ENCODE measurements around the gene BTBD3.

Gene BTBD3

DNA sequence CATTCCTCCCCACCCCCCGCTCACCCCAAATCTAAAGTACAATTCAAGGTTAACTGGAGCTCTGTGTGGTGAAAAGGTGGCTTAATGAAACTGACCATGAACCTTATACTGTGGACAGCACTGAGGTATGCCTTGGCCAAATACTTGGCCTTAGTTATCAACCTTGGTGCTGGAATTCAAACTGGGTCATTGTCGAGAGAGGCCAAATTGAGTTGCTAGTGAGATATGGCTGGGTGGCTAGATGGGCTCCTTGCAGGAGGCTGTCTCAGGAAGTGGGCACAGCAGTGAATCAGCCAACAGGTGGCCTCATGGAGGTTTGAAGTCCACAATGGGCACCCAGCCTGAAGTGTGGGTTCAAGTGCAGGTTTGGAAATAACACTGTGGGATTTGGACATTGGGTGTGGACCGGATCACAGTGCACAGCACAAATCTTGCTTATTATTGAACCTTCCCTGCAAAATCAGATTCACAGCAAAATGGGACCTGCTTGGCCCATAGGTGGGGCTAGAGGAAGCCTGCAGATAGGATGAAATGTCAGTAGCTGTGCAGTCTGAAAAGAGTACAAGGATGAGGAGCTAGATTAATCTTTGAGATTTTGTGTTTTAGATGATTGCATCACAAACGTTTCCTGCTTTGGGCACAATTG lies 5.6 kb upstream of the BTBD3 start:
- peak overlapping the region; percentile 48 for H3K27ac ChIP-seq
- no peak for DNase-seq (ENCODE audit: low read depth, low spot score)

DNA sequence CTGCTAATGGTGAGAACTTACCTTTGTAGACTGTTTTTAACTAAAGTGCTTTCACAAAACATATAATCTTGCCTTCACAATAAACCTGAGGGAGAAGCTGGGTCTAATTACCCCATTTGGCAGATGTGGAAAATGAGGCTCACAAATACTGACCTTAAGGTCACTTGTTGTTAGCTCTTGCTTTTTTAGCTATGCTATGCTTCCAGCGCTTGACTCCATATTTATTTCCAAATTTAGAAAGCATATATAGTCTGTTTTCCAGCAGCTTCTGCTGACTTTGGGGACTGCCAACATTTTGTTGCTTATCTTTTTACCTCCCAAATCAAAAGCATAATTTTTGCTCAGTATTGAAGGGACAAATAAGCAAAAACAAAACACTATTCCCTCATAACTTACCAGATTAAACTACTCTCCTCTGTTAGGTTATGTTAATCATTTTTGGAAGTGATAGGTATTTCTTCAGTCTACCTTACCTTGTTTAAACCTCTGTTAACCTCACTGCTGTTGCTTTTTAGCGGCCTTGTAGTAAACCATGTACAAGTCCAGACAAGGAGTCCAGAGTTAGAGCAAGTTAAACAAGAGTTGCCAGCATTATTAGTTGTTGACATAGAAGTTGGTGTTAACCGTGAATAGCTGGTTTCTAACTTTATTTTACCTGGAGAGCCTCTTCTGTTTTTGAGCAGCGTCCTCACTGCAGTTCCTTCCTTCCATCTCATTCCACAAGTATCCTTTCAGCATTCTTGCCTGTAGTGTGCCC lies 4.9 kb upstream of the BTBD3 start:
- no peak for DNase-seq (ENCODE audit: low read depth, low spot score)
- peak overlapping the region; percentile 48 for H3K27ac ChIP-seq

GRCh38 chr20:11918391-11918845 lies 725 bp downstream of the BTBD3 start:
- H3K27ac ChIP-seq = no peak overlapping the region
- DNase-seq (ENCODE audit: low read depth, low spot score) = no peak

DNA sequence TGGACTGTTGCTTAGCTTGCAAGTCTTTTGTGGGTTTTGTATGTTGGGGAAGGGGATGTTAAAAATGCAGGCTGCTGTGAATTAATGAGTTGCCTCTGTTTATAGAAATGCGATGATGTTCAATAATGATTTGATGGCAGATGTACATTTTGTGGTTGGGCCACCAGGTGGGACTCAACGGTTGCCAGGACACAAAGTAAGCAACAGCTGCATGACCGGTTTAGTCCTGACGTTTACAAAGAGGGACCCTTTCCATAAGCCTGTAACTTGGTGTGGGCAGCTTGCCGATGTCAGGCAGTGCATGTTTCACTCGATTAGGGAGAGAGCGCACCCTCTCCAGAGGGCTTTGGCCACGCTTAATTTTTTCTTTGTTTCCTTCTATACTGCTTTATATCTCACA lies 1.3 kb downstream of the BTBD3 start:
- DNase-seq (ENCODE audit: low read depth, low spot score) = no peak
- no peak overlapping the region for H3K27ac ChIP-seq

DNA sequence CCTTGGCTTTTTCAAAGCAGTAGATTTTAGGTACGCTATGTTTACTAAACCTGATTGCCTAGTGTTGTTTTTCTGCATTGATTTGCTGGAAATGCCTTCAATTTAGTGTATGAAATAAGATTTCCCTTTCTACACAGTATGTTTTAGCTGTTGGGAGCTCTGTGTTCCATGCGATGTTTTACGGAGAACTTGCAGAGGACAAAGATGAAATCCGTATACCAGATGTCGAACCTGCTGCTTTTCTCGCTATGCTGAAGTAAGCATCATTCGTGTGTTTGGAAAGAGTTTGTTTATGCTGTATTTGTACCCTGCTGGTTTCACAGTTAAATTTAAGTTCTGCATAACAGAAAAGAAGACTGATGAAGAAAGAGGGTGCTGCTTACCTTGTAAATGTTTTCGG lies 1.9 kb downstream of the BTBD3 start:
- no peak overlapping the region for H3K27ac ChIP-seq
- no peak for DNase-seq (ENCODE audit: low read depth, low spot score)

DNA sequence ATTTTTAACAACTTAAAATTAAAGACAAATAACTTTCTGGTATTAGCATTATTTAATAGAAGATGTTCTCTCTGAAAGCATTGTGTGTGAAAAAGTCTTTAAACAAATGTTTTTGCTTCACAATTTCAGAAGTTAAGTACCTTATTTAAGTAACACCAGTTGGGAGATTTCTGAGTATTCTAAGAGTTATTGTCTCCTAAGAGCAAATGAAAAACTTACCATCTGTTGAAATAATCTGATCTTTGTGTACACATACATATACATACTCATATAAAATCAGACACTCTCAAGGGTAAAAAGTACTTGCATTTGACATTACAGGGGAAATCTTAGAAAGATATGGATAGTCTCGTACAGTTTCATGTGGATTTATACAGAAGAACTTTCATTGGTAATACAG lies 2.4 kb downstream of the BTBD3 start:
- no peak overlapping the region for H3K27ac ChIP-seq

DNA sequence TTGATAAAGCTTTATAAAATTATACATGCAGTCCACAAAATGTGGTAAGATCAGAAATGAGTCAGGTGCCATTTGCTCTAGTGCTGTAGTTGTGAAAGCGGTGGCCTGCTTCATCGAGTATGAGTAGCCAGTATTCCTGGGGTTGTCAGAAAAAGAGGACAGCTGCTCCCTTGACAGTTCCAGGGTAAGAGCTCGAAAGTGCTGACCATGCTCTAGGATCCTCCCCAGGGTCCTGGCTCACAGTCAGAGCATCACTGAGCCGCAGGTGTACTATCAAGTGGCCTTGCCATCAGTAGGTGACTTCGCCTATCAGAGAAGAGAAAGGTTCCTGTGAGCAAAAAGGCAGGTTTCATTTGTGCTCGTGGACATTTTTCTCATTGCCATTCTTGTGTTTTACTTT lies 3.6 kb downstream of the BTBD3 start:
- H3K27ac ChIP-seq = no peak overlapping the region

More for the DNA sequence above, 2.4 kb downstream of the BTBD3 start:
- DNase-seq (ENCODE audit: low read depth, low spot score) = no peak

DNA sequence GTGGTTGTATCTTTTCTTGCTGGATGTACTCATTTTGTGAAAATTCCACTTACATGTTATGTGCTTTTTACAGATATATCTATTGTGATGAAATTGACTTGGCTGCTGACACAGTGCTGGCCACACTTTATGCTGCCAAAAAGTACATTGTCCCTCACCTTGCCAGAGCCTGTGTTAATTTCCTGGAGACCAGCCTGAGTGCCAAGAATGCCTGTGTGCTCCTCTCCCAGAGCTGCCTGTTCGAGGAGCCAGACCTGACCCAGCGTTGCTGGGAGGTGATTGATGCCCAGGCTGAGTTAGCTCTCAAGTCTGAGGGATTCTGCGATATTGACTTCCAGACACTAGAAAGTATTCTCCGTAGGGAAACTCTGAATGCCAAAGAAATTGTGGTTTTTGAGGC lies 4.9 kb downstream of the BTBD3 start:
- H3K27ac ChIP-seq = no peak overlapping the region
- no peak for DNase-seq (ENCODE audit: low read depth, low spot score)

More for the DNA sequence above, 3.6 kb downstream of the BTBD3 start:
- DNase-seq (ENCODE audit: low read depth, low spot score) = no peak

DNA sequence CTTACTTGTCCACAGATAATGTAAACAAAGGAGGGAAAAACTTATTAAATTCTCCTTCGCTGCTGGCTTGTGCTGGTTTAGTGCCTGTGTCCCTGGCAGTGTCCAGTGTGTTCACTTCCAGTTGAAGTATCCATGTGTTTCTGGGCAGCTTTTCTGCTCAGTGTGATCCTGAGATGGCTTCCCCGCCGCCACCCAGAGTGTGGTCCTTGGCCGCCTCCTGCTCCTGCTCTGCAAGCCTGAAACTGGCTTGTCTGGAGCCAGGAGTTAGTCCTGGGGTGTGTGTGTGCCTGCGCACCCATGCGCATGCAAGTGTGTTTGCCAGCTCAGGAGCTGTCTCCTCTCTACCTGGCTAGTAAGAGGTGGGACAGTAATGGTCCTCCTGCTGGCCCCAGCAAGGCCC lies 7.2 kb downstream of the BTBD3 start:
- H3K27ac ChIP-seq = no peak overlapping the region
- no peak for DNase-seq (ENCODE audit: low read depth, low spot score)

DNA sequence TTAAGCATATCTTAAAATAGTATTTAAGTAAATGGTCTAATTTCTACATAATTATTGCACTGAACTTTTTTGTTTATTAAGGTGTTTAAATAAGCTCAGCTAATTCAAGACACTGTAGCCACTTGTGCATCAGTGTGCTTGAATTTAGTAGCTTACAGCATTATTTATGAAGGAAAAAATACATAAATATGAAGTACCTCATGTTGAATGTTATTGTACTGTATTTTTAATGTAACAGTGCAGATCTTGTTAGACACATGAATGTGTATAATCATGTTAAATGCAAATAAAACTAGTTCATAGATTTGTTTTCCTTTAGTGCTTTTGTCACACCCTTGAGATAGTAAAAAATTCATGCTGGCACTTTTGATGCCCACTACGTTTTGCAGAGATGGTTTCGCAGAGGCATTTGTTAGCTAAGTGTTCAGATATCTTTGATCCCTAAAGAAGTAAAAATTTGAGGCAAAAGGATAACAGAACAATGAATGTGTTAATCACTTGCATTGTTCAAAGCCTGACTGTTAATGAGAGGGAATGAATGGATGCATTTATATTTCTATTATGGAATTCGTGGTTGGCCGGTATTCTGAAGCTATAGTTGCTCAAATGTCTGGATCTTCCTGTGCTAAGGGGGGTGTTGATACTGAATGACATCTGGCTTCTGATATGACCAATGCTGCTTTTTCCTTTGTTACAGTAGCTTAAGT lies 8.8 kb downstream of the BTBD3 start:
- DNase-seq (ENCODE audit: low read depth, low spot score) = no peak
- no peak overlapping the region for H3K27ac ChIP-seq

GRCh38 chr20:11929947-11930346 lies 12.3 kb downstream of the BTBD3 start:
- DNase-seq (ENCODE audit: low read depth, low spot score) = no peak
- H3K27ac ChIP-seq = no peak overlapping the region

- H3K27ac ChIP-seq = no peak overlapping the region
- DNase-seq (ENCODE audit: low read depth, low spot score) = no peak
Measured at GRCh38 chr20:11935212-11936154, 17.8 kb downstream of the BTBD3 start.

GRCh38 chr20:11936157-11936556 lies 18.5 kb downstream of the BTBD3 start:
- no peak for DNase-seq (ENCODE audit: low read depth, low spot score)
- H3K27ac ChIP-seq = no peak overlapping the region

GRCh38 chr20:11937230-11937629 lies 19.5 kb downstream of the BTBD3 start:
- H3K27ac ChIP-seq = no peak overlapping the region
- DNase-seq (ENCODE audit: low read depth, low spot score) = no peak

GRCh38 chr20:11941593-11942246 lies 24.0 kb downstream of the BTBD3 start:
- DNase-seq (ENCODE audit: low read depth, low spot score) = no peak
- no peak overlapping the region for H3K27ac ChIP-seq

DNA sequence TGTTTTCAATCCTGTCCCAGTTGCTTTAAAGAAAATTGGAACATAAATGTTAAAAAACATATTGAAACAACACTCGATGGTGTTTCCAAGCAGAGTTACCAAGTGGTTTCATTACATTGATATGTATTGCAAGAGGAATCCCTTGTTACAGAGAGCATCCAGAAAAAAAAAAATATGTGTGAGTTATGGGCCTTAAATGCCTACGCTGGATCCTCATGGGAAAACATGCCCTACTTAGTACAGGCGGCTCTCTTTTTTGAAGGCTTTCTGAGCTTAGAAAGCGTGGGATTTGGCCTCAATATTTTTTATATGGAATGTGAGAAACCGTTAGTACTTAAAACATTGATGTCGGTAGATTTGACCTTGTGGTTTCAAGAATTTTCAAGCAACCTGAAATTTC lies 26.1 kb downstream of the BTBD3 start:
- DNase-seq (ENCODE audit: low read depth, low spot score) = no peak
- H3K27ac ChIP-seq = no peak overlapping the region

DNA sequence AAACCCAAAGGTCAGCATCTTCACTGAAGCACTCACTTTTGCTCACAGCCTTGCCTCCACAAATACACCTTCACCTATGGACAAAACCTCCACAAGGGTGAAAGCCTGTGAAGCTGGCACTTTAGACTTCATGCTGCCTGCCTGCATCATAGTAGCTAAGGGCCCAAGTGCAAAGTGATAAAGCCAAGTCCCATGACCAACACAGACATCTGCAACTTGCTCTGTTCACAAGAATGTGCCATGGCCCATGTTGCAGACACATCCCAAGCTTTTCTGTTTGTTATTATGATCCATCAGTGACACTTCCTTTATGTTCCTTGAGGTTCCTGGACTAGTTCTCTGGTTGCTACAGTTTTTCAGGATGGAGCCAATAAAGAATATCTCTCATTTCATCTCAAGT lies 31.1 kb downstream of the BTBD3 start:
- no peak overlapping the region for H3K27ac ChIP-seq
- DNase-seq (ENCODE audit: low read depth, low spot score) = no peak

- no peak for DNase-seq (ENCODE audit: low read depth, low spot score)
- no peak overlapping the region for H3K27ac ChIP-seq
Measured at GRCh38 chr20:11949711-11950110, 32.0 kb downstream of the BTBD3 start.

- no peak for DNase-seq (ENCODE audit: low read depth, low spot score)
- no peak overlapping the region for H3K27ac ChIP-seq
Measured at GRCh38 chr20:11951696-11952095, 34.0 kb downstream of the BTBD3 start.

- no peak for DNase-seq (ENCODE audit: low read depth, low spot score)
- H3K27ac ChIP-seq = no peak overlapping the region
Measured at GRCh38 chr20:11952639-11953038, 34.9 kb downstream of the BTBD3 start.

Data from epithelial cell of prostate (primary cell).